GM06990 (cell line): ENCODE data around the gene RASAL1.

Experiments used
- DNase-seq: peaks from one replicate; pipeline ENCODE4 v3.0.0-alpha.2; 2011; ENCODE audit not compliant: insufficient read length; ENCODE audit errors: extremely low read depth
- H3K27me3 ChIP-seq: replicated peaks from 2 replicates; pipeline ENCODE4 v1.6.0; 2011; ENCODE audit warnings: low read length; ENCODE audit not compliant: control insufficient read depth, insufficient read depth
- H3K36me3 ChIP-seq: 2 replicates; pipeline ENCODE4 v1.5.1; 2011; ENCODE audit warnings: low read length; ENCODE audit not compliant: control insufficient read depth, insufficient read depth
- H3K4me3 ChIP-seq: replicated peaks from 2 replicates; pipeline ENCODE4 v1.5.1; 2011; ENCODE audit warnings: low read depth, mild to moderate bottlenecking, control low read depth, low read length
- CTCF ChIP-seq: IDR thresholded peaks from 2 replicates; pipeline ENCODE4 v1.5.1; 2011; ENCODE audit warnings: low read length, control low read depth, mild to moderate bottlenecking, inconsistent platforms; ENCODE audit not compliant: insufficient read depth, poor library complexity, severe bottlenecking

The RASAL1 gene

GRCh38 chr12:113063396-113064350 is 71.9 kb downstream of the RASAL1 start:
- no peak overlapping the region for H3K4me3 ChIP-seq
- no peaks in the 10 kb centered on the region for H3K27me3 ChIP-seq
- DNase-seq = no peak
- TF ChIP-seq CTCF = no peak
- no peaks in the 10 kb centered on the region for H3K36me3 ChIP-seq

GRCh38 chr12:113062502-113063395 is 72.8 kb downstream of the RASAL1 start:
- H3K27me3 ChIP-seq = no peaks in the 10 kb centered on the region; the same call in 1 of the 2 replicates
- no peak for TF ChIP-seq CTCF
- H3K36me3 ChIP-seq = no peaks in the 10 kb centered on the region
- DNase-seq = no peak
- no peak overlapping the region for H3K4me3 ChIP-seq

GRCh38 chr12:113061061-113061694 is 74.4 kb downstream of the RASAL1 start:
- no peak overlapping the region for H3K4me3 ChIP-seq
- no peaks in the 10 kb centered on the region for H3K36me3 ChIP-seq
- TF ChIP-seq CTCF = no peak
- no peaks in the 10 kb centered on the region; the same call in 1 of the 2 replicates for H3K27me3 ChIP-seq
- no peak for DNase-seq

GRCh38 chr12:113060336-113060960 is 75.1 kb downstream of the RASAL1 start:
- no peak for DNase-seq
- no peak for TF ChIP-seq CTCF
- no peaks in the 10 kb centered on the region for H3K36me3 ChIP-seq
- no peaks in the 10 kb centered on the region; the same call in 1 of the 2 replicates for H3K27me3 ChIP-seq
- no peak overlapping the region for H3K4me3 ChIP-seq

- Histone ChIP-seq H3K27me3 (no peaks in the 10 kb centered on the region; the same call in 1 of the 2 replicates), H3K36me3 (no peaks in the 10 kb centered on the region), H3K4me3 (no peak overlapping the region)
- no peak for DNase-seq
- TF ChIP-seq CTCF = no peak
Observed at GRCh38 chr12:113059071-113059595, 76.4 kb downstream of the RASAL1 start.
